Progenitor cell of endocrine pancreas (in vitro differentiated cells): ENCODE data around the gene ZDHHC21. TPM values are rescaled to one million over a fixed set of nuclear protein-coding genes. Genes with fewer than 3 reads are reported as not detected.

ENCODE experiments used
- DNase-seq: peaks from one replicate; pipeline ENCODE4 v3.0.0; 2021; ENCODE audit warnings: low spot score; ENCODE audit not compliant: unreplicated experiment
- H3K27ac Mint-ChIP-seq: 2 replicates; pipeline ENCODE4 v1.8.0; 2021; ENCODE audit warnings: mild to moderate bottlenecking, moderate library complexity, mixed read lengths
- H3K27me3 Mint-ChIP-seq: 2 replicates; pipeline ENCODE4 v1.8.0; 2021; ENCODE audit warnings: mixed read lengths
- H3K36me3 Mint-ChIP-seq: 2 replicates; pipeline ENCODE4 v1.8.0; 2022; ENCODE audit warnings: mixed read lengths; ENCODE audit not compliant: insufficient read depth
- H3K4me1 Mint-ChIP-seq: 2 replicates; pipeline ENCODE4 v1.8.0; 2021; ENCODE audit warnings: low read depth, mixed read lengths
- H3K4me3 Mint-ChIP-seq: 2 replicates; pipeline ENCODE4 v1.8.0; 2021; ENCODE audit warnings: low read depth, mild to moderate bottlenecking, moderate library complexity, mixed read lengths
- H3K9me3 Mint-ChIP-seq: 2 replicates; pipeline ENCODE4 v1.8.0; 2021; ENCODE audit warnings: low read depth, mixed read lengths
- total RNA-seq: library from RNA; stranded (reverse); gene quantifications from 2 replicates; pipeline ENCODE4 v1.2.1, GENCODE V29; 2021
- TF ChIP-seq, protein P1 (sequence below): fragments of 200-600 bp; sonication (generic); IDR thresholded peaks from one replicate; pipeline ENCODE4 v1.5.0; 2021; ENCODE audit warnings: antibody characterized with exemption, mild to moderate bottlenecking; ENCODE audit not compliant: unreplicated experiment

ZDHHC21 gene
- total RNA-seq, 1 donor from 2014 or later: 20.0 TPM

DNA sequence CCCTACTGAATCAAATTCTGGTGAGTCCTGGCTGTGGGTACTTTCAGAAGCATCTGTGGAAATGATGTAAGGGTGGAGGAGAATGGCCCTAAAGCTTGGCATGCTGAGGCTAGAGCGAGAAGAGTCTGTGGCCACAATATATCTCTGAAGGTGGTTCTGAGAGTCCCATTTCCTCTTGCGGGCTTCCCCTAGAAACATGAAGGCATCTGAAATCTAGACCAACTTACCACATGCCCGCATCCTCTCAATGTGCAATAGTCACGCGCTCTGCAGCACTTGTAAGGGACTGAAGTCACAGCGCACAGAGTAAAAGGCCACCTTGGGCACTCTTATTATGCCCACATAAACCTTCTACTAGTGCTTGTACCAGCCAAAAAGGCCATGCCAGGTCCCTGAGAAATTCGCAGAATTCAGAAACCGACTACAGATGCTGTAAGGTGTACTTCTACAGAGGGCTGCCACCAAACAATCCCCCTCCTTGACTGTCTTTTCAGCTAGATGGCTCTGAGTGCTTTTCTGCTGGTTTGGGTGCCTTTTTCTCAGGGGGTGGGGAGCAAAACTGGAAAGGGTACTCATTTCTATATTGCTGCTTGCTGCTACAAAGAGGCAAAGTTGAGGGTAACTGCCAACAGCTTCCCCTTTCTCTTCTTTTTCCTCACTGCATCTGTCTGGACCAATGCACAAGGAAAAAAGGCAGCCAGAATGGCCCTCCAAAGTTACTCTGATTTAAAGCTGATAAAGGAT, 107.3 kb downstream of the ZDHHC21 start:
- H3K4me1 Mint-ChIP-seq: no peaks in the 10 kb centered on the region
- no peak overlapping the region for H3K27ac Mint-ChIP-seq
- TF ChIP-seq, protein P1, sequence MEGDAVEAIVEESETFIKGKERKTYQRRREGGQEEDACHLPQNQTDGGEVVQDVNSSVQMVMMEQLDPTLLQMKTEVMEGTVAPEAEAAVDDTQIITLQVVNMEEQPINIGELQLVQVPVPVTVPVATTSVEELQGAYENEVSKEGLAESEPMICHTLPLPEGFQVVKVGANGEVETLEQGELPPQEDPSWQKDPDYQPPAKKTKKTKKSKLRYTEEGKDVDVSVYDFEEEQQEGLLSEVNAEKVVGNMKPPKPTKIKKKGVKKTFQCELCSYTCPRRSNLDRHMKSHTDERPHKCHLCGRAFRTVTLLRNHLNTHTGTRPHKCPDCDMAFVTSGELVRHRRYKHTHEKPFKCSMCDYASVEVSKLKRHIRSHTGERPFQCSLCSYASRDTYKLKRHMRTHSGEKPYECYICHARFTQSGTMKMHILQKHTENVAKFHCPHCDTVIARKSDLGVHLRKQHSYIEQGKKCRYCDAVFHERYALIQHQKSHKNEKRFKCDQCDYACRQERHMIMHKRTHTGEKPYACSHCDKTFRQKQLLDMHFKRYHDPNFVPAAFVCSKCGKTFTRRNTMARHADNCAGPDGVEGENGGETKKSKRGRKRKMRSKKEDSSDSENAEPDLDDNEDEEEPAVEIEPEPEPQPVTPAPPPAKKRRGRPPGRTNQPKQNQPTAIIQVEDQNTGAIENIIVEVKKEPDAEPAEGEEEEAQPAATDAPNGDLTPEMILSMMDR: no peak
- no peak overlapping the region for H3K4me3 Mint-ChIP-seq
- H3K36me3 Mint-ChIP-seq: peaks cover 2% of the 10 kb centered on the region
- H3K27me3 Mint-ChIP-seq: no peaks in the 10 kb centered on the region
- DNase-seq: no peak
- peaks cover 7% of the 10 kb centered on the region for H3K9me3 Mint-ChIP-seq

DNA sequence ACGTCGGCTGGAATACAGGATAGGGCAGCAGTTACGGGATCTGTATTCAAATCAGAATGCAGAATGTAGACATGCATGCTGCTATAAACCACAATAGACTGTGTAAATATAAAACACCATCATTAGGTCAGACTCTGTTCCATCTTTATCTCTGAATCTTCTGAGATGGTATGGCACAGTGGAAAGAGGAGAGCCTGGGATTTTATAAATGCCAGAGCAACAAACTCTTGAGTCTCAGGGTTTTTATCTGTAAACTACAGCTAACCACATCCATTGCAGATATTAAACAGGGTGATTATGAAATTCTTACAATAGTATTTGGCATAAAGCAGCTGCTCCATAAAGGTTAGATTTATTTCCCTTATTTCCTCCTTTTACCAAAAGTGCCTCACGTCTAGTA, 108.7 kb downstream of the ZDHHC21 start:
- Mint-ChIP-seq H3K36me3 (peaks cover 1% of the 10 kb centered on the region), H3K4me3 (no peak overlapping the region), H3K9me3 (peaks cover 7% of the 10 kb centered on the region), H3K27ac (no peak overlapping the region), H3K27me3 (no peaks in the 10 kb centered on the region), H3K4me1 (no peaks in the 10 kb centered on the region)
- no peak for DNase-seq
- TF ChIP-seq, protein P1: no peak

DNA sequence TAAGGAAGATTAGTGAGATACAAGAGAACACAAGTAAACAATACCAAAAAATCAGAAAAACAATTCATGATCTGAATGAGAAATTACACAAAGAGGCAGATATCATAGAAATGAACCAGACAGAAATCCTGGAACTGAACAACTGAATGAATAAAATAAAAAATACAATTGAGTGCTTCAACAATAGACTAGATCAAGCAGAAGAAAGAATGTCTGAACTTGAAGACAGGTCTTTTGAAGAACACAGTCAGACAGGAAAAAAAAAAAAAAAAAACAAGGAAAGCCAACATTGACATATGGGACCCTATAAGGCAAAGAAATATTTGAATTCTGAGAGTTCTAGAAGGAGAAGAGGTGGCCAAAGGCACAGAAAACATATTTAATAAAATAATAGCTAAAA, 115.2 kb downstream of the ZDHHC21 start:
- H3K36me3 Mint-ChIP-seq: peaks cover 4% of the 10 kb centered on the region
- no peaks in the 10 kb centered on the region for H3K27me3 Mint-ChIP-seq
- DNase-seq: no peak
- TF ChIP-seq, protein P1: no peak
- H3K27ac Mint-ChIP-seq: peak overlapping the region; percentile 9
- H3K9me3 Mint-ChIP-seq: peaks cover 18% of the 10 kb centered on the region
- no peak overlapping the region for H3K4me3 Mint-ChIP-seq
- no peaks in the 10 kb centered on the region for H3K4me1 Mint-ChIP-seq

DNA sequence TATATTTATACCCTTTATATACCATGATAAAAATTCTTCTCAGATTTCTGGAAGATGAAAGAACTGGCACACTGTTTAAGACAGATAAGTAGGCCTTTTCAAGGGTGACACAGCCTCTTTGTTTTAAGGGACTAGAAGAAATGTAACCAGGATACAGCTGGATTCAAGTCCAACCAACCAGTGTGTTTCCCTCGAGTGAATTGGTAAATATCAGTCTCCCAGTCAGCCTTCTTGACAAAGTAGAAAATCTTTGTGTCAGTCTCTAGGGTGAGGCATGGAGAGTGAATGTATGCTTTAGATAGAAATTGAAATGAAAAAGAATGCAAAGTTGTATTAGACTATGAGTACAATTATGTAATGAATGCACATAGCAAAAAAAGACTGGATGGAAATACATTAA, 119.1 kb downstream of the ZDHHC21 start:
- Mint-ChIP-seq H3K4me1 (no peaks in the 10 kb centered on the region), H3K27ac (no peak overlapping the region), H3K4me3 (no peak overlapping the region), H3K36me3 (peaks cover 4% of the 10 kb centered on the region), H3K9me3 (peaks cover 23% of the 10 kb centered on the region), H3K27me3 (no peaks in the 10 kb centered on the region)
- no peak for DNase-seq
- TF ChIP-seq, protein P1: no peak

DNA sequence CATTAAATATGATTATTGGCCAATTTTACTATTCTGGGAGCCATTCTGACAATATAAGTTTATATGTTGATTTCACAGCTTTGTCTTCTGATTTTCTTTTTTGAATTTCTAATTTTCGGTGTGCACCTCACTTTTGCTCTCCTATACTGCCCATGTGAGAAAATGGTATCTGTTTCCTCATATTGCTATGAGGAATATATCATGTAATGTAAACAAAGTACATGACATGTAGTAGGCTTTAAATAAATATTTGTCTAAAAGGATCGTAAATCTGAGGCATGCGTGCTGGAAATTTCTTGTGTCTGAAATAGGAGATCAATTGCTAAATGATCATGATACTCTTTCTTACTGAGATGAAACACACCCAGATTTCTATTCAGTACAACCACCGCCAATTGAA, 119.9 kb downstream of the ZDHHC21 start:
- TF ChIP-seq, protein P1: no peak
- Mint-ChIP-seq H3K9me3 (peaks cover 17% of the 10 kb centered on the region), H3K4me3 (no peak overlapping the region), H3K27ac (no peak overlapping the region), H3K36me3 (peaks cover 4% of the 10 kb centered on the region), H3K4me1 (no peaks in the 10 kb centered on the region), H3K27me3 (no peaks in the 10 kb centered on the region)
- no peak for DNase-seq
